K562 (cell line): ENCODE results near the gene CHRNG. TPM values are rescaled to one million over a fixed set of nuclear protein-coding genes. Genes with fewer than 3 reads are reported as not detected.

Experiments used
- ATAC-seq: fragments of 200-7000 bp; cut with Tn5 transposase; 3 replicates; pipeline ENCODE4 v1.9.1; 2020; ENCODE audit warnings: moderate library complexity
- BruUV-seq: library from RNA; stranded (reverse); fragments of 400-500 nt; replicated peaks from 2 replicates; lab custom pipeline; 2021; lab: Mats Ljungman, UMichigan
- CTCF ChIA-PET: fragments of 300-600 bp; formaldehyde crosslinking; extraction: SDS; loops from one replicate; lab custom pipeline; 2021; ENCODE audit warnings: low intra/inter-chr PET ratio; lab: Yijun Ruan, JAX
- POLR2A ChIA-PET: fragments of 300-600, 350-650 bp; sonication (Branson Sonifier 250); formaldehyde crosslinking; extraction: SDS; loops from one replicate; lab custom pipeline; 2021; ENCODE audit warnings: antibody characterized with exemption, inconsistent platforms; lab: Yijun Ruan, JAX
- DNase-seq, 4 experiments: peaks; one replicate each; pipeline versions ENCODE4 v3.0.0 to v3.0.0-alpha.2; 2011 to 2018; ENCODE audit warnings: low spot score in 3 of 4, mixed read lengths in 3 of 4; ENCODE audit errors: extremely low read depth in 1 of 4
- FAIRE-seq: peaks from 2 replicates; lab custom pipeline; 2011; peaks lifted over from hg19 to GRCh38; lab: Jason Lieb, UNC
- H2AFZ ChIP-seq: 2 replicates; pipeline ENCODE4 v1.6.0; 2011; ENCODE audit warnings: low read depth, low read length, control low read depth, inconsistent platforms
- H3K27ac ChIP-seq: fragments of 200-600 bp; 3 replicates; pipeline ENCODE4 v1.8.0; 2011; ENCODE audit warnings: low read depth, mild to moderate bottlenecking, control low read depth, inconsistent platforms, low read length, moderate library complexity, mixed read lengths; ENCODE audit errors: extremely low read depth
- H3K27me3 ChIP-seq, 2 experiments: fragments of 300-600 bp in 1 of 2; 2 replicates in 1 of 2; 3 replicates in 1 of 2; pipeline versions ENCODE4 v1.6.0 to v1.8.0; 2011; ENCODE audit warnings: inconsistent platforms in 2 of 2, low read length in 2 of 2, mild to moderate bottlenecking in 1 of 2, mixed read lengths in 1 of 2, moderate library complexity in 1 of 2; ENCODE audit not compliant: control insufficient read depth in 2 of 2, insufficient read depth in 2 of 2
- H3K36me3 ChIP-seq: fragments of 300-600 bp; 3 replicates; pipeline ENCODE4 v1.8.0; 2011; ENCODE audit warnings: mild to moderate bottlenecking, low read length, inconsistent platforms; ENCODE audit not compliant: control insufficient read depth, insufficient read depth
- H3K4me1 ChIP-seq, 2 experiments: fragments of 200-600 bp in 1 of 2; replicated peaks in 1 of 2; 2 replicates in 1 of 2; 3 replicates in 1 of 2; pipeline versions ENCODE4 v1.5.1 to v1.8.0; 2011; ENCODE audit warnings: inconsistent platforms in 2 of 2, low read length in 2 of 2, mild to moderate bottlenecking in 1 of 2, mixed read lengths in 1 of 2, moderate library complexity in 1 of 2; ENCODE audit not compliant: control insufficient read depth in 2 of 2, insufficient read depth in 2 of 2
- H3K4me2 ChIP-seq: 2 replicates; pipeline ENCODE4 v1.6.1; 2011; ENCODE audit warnings: low read length, control low read depth, inconsistent platforms, mixed read lengths; ENCODE audit not compliant: insufficient read depth
- H3K4me3 ChIP-seq: fragments of 200-600 bp; sonication (generic), shearing (Covaris generic); 2 replicates; pipeline ENCODE4 v1.5.1; 2016; ENCODE audit warnings: control low read depth, inconsistent platforms
- H3K79me2 ChIP-seq: fragments of 200-600 bp; 3 replicates; pipeline ENCODE4 v1.8.0; 2011; ENCODE audit warnings: low read length, inconsistent platforms; ENCODE audit not compliant: control insufficient read depth, insufficient read depth
- H3K9ac ChIP-seq, 2 experiments: 2 replicates each; pipeline versions ENCODE4 v1.6.0 to v1.6.1; 2011; ENCODE audit warnings: low read depth in 2 of 2, low read length in 2 of 2, control low read depth in 1 of 2, inconsistent platforms in 1 of 2, mild to moderate bottlenecking in 1 of 2, mixed read lengths in 1 of 2; ENCODE audit not compliant: insufficient read depth in 1 of 2
- H3K9me1 ChIP-seq: one replicate; pipeline ENCODE4 v1.6.0; 2011; ENCODE audit warnings: inconsistent platforms, mild to moderate bottlenecking, low read length, moderate library complexity; ENCODE audit not compliant: control insufficient read depth, insufficient read depth
- H3K9me3 ChIP-seq: replicated peaks from 2 replicates; pipeline ENCODE4 v1.5.1; 2011; ENCODE audit warnings: low read depth, low read length, inconsistent platforms; ENCODE audit not compliant: control insufficient read depth, insufficient read depth
- H4K20me1 ChIP-seq: replicated peaks from 2 replicates; pipeline ENCODE4 v1.6.1; 2011; ENCODE audit warnings: low read length, inconsistent platforms, mixed read lengths; ENCODE audit not compliant: control insufficient read depth, insufficient read depth
- COPS2 ChIP-seq: fragments of 450-650 bp; conservative IDR thresholded peaks from 2 replicates; pipeline ENCODE4 v1.6.1; 2016; ENCODE audit warnings: mild to moderate bottlenecking, moderate library complexity
- POLR2A ChIP-seq: fragments of 450-650 bp; conservative IDR thresholded peaks from 2 replicates; pipeline ENCODE4 v1.6.1; 2016
- POLR2G ChIP-seq: fragments of 200-400 bp; formaldehyde crosslinking; IDR thresholded peaks from 2 replicates; pipeline ENCODE4 v1.6.1; 2017; ENCODE audit warnings: low read depth, mild to moderate bottlenecking, antibody characterized with exemption, low read length, moderate library complexity
- POU5F1 ChIP-seq: fragments of 150-350 bp; IDR thresholded peaks from 2 replicates; pipeline ENCODE4 v1.6.1; 2014; ENCODE audit warnings: borderline replicate concordance, low read length, low read depth, mild to moderate bottlenecking; ENCODE audit not compliant: partially characterized antibody
- SUPT5H ChIP-seq: fragments of 450-650 bp; IDR thresholded peaks from 2 replicates; pipeline ENCODE4 v1.6.1; 2016
- TEAD4 ChIP-seq, 2 experiments: sonication (generic) in 1 of 2; formaldehyde crosslinking in 1 of 2; IDR thresholded peaks; 2 replicates each; pipeline versions ENCODE4 v1.6.1 to v1.8.0; 2012 to 2022; ENCODE audit warnings: borderline replicate concordance in 1 of 2, inconsistent platforms in 1 of 2, low read length in 1 of 2, mild to moderate bottlenecking in 1 of 2, missing genetic modification reagents in 1 of 2
- WGBS: fragments of 100-300 bp; shearing (Covaris generic); methylation state at CpG from one replicate; pipeline ENCODE4 v1.1.6; 2016; ENCODE audit warnings: low coverage, mixed read lengths; ENCODE audit not compliant: insufficient coverage; ENCODE audit errors: missing lambda C conversion rate; 5-methylcytosine and 5-hydroxymethylcytosine counted together
- in situ Hi-C: fragments of 300-500 bp; cut with MboI; formaldehyde crosslinking; loops from 4 replicates; pipeline ENCODE4 v1.15.0; 2018; ENCODE audit warnings: inconsistent platforms, mixed read lengths
- intact Hi-C: fragments of 100-400 bp; cut with micrococcal nuclease; formaldehyde crosslinking; loops from 2 replicates; pipeline ENCODE4 v1.14.2; 2022
- polyA plus RNA-seq, 8 experiments: library from polyadenylated mRNA; depleted of rRNA in 4 of 8; stranded (reverse) in 5 of 8; unstranded in 3 of 8; fragments of >200 nt; fragmentation: Nextera tagmentation in 2 of 8; fragmentation: Illumina TruSeq in 1 of 8; extraction: Ambion mirVana in 2 of 8; extraction: Trizol in 1 of 8; gene quantifications; 2 replicates each; pipeline versions ENCODE4 v1.2.1 to v1.2.3, GENCODE V29; 2011 to 2014; ENCODE audit warnings: inconsistent platforms in 1 of 8, missing spikeins in 1 of 8
- total RNA-seq, 7 experiments: library from RNA; depleted of rRNA in 6 of 7; stranded (reverse); fragments of >200 nt in 6 of 7; fragmentation: Illumina TruSeq in 2 of 7; extraction: Trizol in 2 of 7; gene quantifications; 2 replicates each; pipeline versions ENCODE4 v1.2.1 to v1.2.3, GENCODE V29; 2011 to 2021; ENCODE audit warnings: low replicate concordance in 1 of 7

Gene CHRNG
- total and polyA plus RNA-seq, 9 of the 15 experiments (the other 6 are each of a cell fraction or from before 2014, with no cell fraction given) = not detected

DNA sequence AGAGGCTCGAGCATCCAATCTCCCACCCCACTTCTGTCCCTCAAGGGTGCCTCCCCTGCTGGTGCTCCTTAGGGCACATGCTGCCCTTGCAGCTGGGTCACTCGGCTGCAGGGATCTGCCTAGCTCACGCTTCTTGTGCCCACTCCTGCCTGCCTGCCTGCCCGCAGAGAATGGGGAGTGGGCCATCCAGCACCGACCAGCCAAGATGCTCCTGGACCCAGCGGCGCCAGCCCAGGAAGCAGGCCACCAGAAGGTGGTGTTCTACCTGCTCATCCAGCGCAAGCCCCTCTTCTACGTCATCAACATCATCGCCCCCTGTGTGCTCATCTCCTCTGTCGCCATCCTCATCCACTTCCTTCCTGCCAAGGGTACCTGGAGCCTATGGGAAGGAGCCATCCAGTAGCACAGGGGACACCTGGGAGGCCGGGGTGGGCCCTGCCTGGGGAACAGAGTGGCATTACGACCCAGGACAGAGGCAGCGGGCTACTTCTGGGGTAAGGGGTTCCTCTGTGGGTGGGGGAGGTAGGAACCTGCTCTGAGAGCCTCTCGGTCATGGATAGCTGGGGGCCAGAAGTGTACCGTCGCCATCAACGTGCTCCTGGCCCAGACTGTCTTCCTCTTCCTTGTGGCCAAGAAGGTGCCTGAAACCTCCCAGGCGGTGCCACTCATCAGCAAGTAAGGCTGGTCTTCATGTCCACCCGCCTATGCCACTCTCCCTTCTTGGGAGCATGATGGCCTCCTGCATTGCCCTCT is 3.4 kb downstream of the CHRNG start:
- DNase-seq (no peak), FAIRE-seq (no peak), ATAC-seq (peak; percentile 12)
- Histone ChIP-seq H3K4me3 (no peak overlapping the region), H3K4me2 (no peak overlapping the region), H3K27ac (no peak overlapping the region), H3K9me3 (no peaks in the 10 kb centered on the region), H2AFZ (no peak overlapping the region), H4K20me1 (no peaks in the 10 kb centered on the region), H3K9ac (no peak overlapping the region), H3K27me3 (no peaks in the 10 kb centered on the region), H3K36me3 (peaks cover 14% of the 10 kb centered on the region; the same call in 2 of the 3 replicates), H3K4me1 (peaks cover 0 to 38% of the 10 kb centered on the region in 2 experiments; a peak in 3 of 5 replicates), H3K79me2 (peaks cover 2% of the 10 kb centered on the region; the same call in 1 of the 3 replicates), H3K9me1 (no peaks in the 10 kb centered on the region)
- intact Hi-C loops = no loop called here
- ChIA-PET POLR2A (interaction anchor here (0.6 to 1.1 kb wide), 2 partner anchors 9 to 27 kb away, joined by 3 to 4 read pairs; no protein-coding TSS in a partner anchor), CTCF (no interaction called here)
- in situ Hi-C loops = no loop called here
- BruUV-seq = no TSS peak
- TF ChIP-seq SUPT5H = peak; percentile 42
- TF ChIP-seq COPS2 = no peak
- no peak for TF ChIP-seq POU5F1
- no peak for TF ChIP-seq TEAD4 (IDR thresholded peaks at IDR 0.05; ENCODE audit: low read length)
- TF ChIP-seq TEAD4 (CRISPR knock-in tag; IDR thresholded peaks at IDR 0.05; ENCODE audit: borderline replicate concordance) = no peak
- 0 out of 2 replicates have a peak, but pooled peaks have one; percentile 37 for TF ChIP-seq POLR2A
- peak; percentile 43; the same call in 1 of the 2 replicates for TF ChIP-seq POLR2G
- WGBS = 65% methylated on average over 8 of the region's 20 CpGs
